Esophagus squamous epithelium (tissue), 4 donors: ENCODE data around the gene PRR14.

Source experiments
- POLR2A ChIP-seq, 4 donors: fragments of 450-650 bp; IDR thresholded peaks; one replicate each; pipeline ENCODE4 v1.6.1; 2017; ENCODE audit warnings: antibody characterized with exemption in 4 of 4, mild to moderate bottlenecking in 4 of 4, moderate library complexity in 3 of 4
- TF ChIP-seq, protein P1 (sequence below), 6 experiments: fragments of 450-650 bp in 4 of 6; fragments of 200-600 bp in 2 of 6; sonication (generic) in 2 of 6; IDR thresholded peaks; one replicate each; pipeline ENCODE4 v1.5.1; 2016 to 2019; ENCODE audit warnings: antibody characterized with exemption in 6 of 6, mild to moderate bottlenecking in 4 of 6, moderate library complexity in 4 of 6

DNA sequence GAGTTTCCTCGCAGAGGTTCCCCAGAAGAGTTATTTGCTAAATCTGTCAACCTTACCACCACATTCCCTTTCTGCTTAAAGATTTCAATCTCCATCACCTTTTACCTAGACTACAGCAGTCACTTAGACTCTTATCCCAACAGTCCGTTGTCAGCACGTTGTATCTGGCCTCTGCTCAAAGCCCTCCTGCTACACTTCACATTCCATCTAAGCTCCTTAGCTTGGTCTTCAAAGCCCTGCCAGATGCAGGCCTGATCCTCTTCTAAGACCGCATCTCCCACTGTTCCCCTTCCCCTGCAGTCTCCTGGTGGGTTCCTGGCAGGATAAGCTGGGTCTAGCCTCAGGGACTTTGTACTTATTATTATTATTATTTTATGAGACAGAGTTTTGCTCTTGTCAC, 37.9 kb downstream of the PRR14 start:
- TF ChIP-seq POLR2A (IDR thresholded peaks at IDR 0.05) = no peak
- TF ChIP-seq, protein P1, sequence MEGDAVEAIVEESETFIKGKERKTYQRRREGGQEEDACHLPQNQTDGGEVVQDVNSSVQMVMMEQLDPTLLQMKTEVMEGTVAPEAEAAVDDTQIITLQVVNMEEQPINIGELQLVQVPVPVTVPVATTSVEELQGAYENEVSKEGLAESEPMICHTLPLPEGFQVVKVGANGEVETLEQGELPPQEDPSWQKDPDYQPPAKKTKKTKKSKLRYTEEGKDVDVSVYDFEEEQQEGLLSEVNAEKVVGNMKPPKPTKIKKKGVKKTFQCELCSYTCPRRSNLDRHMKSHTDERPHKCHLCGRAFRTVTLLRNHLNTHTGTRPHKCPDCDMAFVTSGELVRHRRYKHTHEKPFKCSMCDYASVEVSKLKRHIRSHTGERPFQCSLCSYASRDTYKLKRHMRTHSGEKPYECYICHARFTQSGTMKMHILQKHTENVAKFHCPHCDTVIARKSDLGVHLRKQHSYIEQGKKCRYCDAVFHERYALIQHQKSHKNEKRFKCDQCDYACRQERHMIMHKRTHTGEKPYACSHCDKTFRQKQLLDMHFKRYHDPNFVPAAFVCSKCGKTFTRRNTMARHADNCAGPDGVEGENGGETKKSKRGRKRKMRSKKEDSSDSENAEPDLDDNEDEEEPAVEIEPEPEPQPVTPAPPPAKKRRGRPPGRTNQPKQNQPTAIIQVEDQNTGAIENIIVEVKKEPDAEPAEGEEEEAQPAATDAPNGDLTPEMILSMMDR (IDR thresholded peaks at IDR 0.05) = no peak
